ENCODE results near the gene ZNF451. TPM values are rescaled to one million over a fixed set of nuclear protein-coding genes. Genes with fewer than 3 reads are reported as not detected.
"Not testable (repeated sequence)": the region's sequence is repeated elsewhere in the genome, so short reads cannot be mapped to it uniquely, and the experiment has no call there.

The ZNF451 gene, protein sequence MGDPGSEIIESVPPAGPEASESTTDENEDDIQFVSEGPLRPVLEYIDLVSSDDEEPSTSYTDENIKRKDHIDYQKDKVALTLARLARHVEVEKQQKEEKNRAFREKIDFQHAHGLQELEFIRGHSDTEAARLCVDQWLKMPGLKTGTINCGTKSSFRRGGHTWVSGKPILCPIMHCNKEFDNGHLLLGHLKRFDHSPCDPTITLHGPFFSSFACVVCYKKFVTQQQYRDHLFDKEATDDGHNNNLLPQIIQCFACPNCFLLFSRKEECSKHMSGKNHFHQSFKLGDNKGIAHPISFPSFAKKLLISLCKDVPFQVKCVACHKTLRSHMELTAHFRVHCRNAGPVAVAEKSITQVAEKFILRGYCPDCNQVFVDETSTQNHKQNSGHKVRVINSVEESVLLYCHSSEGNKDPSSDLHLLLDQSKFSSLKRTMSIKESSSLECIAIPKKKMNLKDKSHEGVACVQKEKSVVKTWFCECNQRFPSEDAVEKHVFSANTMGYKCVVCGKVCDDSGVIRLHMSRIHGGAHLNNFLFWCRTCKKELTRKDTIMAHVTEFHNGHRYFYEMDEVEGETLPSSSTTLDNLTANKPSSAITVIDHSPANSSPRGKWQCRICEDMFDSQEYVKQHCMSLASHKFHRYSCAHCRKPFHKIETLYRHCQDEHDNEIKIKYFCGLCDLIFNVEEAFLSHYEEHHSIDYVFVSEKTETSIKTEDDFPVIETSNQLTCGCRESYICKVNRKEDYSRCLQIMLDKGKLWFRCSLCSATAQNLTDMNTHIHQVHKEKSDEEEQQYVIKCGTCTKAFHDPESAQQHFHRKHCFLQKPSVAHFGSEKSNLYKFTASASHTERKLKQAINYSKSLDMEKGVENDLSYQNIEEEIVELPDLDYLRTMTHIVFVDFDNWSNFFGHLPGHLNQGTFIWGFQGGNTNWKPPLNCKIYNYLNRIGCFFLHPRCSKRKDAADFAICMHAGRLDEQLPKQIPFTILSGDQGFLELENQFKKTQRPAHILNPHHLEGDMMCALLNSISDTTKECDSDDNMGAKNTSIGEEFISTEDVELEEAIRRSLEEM
- 25.5 TPM for total RNA-seq
- long read RNA-seq, full-length matches to known transcripts, result 14 of 23 reads
- long read RNA-seq, partial matches to known transcripts, result 1 of 23 reads
- long read RNA-seq, other reads (novel, unspliced or antisense), result 8 of 23 reads

GRCh38 chr6:57089687-57090457, at the start of gene ZNF451:
ZNF451 (plus strand) TSS chr6:57090188; CDS start chr6:57090254, 66 bp downstream.
- Histone ChIP-seq H3K4me3 (peak within 1 kb of the TSS; percentile 76), H3K36me3 (peaks cover 6% of the 10 kb centered on the region), H3K27me3 (ENCODE audit: low read depth) (no peaks in the 10 kb centered on the region), H3K4me1 (peaks cover 42% of the 10 kb centered on the region), H3K27ac (replicated peaks) (peak within 1 kb of the TSS; percentile 89), H3K9me3 (replicated peaks) (no peaks in the 10 kb centered on the region)
- peak; percentile 98 for DNase-seq
- intact Hi-C loops (cut with micrococcal nuclease), result loop anchor here (5.0 kb wide), 1 partner anchor 43 kb away; the partner anchor contains the start of gene KIAA1586
- TF ChIP-seq, protein P1, sequence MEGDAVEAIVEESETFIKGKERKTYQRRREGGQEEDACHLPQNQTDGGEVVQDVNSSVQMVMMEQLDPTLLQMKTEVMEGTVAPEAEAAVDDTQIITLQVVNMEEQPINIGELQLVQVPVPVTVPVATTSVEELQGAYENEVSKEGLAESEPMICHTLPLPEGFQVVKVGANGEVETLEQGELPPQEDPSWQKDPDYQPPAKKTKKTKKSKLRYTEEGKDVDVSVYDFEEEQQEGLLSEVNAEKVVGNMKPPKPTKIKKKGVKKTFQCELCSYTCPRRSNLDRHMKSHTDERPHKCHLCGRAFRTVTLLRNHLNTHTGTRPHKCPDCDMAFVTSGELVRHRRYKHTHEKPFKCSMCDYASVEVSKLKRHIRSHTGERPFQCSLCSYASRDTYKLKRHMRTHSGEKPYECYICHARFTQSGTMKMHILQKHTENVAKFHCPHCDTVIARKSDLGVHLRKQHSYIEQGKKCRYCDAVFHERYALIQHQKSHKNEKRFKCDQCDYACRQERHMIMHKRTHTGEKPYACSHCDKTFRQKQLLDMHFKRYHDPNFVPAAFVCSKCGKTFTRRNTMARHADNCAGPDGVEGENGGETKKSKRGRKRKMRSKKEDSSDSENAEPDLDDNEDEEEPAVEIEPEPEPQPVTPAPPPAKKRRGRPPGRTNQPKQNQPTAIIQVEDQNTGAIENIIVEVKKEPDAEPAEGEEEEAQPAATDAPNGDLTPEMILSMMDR (IDR thresholded peaks at IDR 0.05; ENCODE audit: borderline replicate concordance), result no peak

GRCh38 chr6:57044061-57044460, 45.9 kb upstream of the ZNF451 start:
- intact Hi-C loops (cut with micrococcal nuclease); H3K4me3 ChIP-seq; H3K36me3 ChIP-seq; H3K27ac ChIP-seq (replicated peaks); H3K9me3 ChIP-seq (replicated peaks); DNase-seq: not testable (repeated sequence)
- Histone ChIP-seq H3K4me1 (peaks cover 12% of the 10 kb centered on the region), H3K27me3 (ENCODE audit: low read depth) (peaks cover 24% of the 10 kb centered on the region)

- Histone ChIP-seq H3K36me3 (no peaks in the 10 kb centered on the region), H3K4me3 (no peak overlapping the region), H3K27me3 (ENCODE audit: low read depth) (peaks cover 24% of the 10 kb centered on the region), H3K9me3 (replicated peaks) (peaks cover 7% of the 10 kb centered on the region), H3K27ac (replicated peaks) (no peak overlapping the region), H3K4me1 (peaks cover 16% of the 10 kb centered on the region)
- intact Hi-C loops (cut with micrococcal nuclease), result no loop called here
- no peak for DNase-seq
- TF ChIP-seq, protein P1 (IDR thresholded peaks at IDR 0.05; ENCODE audit: borderline replicate concordance), result no peak
Measured at GRCh38 chr6:57044568-57044967, 45.4 kb upstream of the ZNF451 start.

DNA sequence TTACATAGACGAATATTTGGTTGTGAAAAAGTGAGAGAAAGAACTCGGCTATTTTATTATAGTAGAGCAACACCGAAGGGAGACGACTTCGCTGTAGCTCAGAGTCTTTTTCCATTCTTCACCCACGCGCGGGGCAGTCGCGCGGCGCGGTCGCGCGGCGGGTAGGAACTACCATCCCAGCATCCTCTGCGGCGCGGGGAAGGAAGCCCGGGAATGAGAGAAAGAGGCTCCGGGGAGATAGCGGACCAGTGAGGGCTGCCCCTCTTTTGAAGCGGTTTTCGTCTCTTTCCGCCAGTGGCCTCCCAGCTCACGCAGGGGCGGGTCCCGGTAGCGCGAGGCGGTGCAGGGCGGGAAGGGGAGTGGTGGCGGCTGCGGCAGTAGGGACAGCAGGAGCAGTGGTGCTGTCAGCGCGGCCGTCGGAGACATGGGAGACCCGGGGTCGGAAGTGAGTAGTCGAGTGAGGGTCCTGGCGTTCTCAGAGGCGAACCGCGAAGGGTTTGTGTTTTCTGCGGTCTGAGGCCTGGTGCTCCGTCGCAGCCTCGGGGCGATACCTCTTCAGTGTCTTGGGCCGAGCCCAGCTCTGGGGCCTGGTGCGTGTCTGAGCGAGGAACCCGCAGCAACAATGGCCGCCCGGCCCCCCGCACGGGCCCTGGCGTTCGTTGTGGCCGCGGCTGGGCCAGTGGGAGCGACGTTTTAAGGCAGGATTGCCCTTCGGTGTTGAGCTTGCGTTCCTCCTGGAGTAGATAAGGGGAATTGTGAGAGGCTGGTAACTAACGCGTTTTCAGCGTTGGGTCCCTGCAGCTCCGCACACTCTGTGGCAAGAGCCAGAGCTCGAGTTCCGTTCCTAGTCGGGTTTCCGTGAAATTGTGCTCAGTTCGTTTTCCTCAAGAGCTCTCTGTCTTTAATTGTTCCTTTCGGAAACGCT, 43.4 kb upstream of the ZNF451 start, which contains the start of gene KIAA1586:
KIAA1586 (plus strand) TSS at position 362 of the 925 bp plus-strand sequence; CDS start at position 425, 63 bp downstream.
- intact Hi-C loops (cut with micrococcal nuclease), result loop anchor here (5.0 kb wide), 1 partner anchor 41 kb away; no protein-coding TSS in a partner anchor
- not testable (repeated sequence) for H3K9me3 ChIP-seq (replicated peaks); H3K27me3 ChIP-seq (ENCODE audit: low read depth)
- H3K4me3 ChIP-seq, result peak within 1 kb of the TSS; percentile 73
- peaks cover 16% of the 10 kb centered on the region for H3K4me1 ChIP-seq
- H3K36me3 ChIP-seq, result peaks cover 12% of the 10 kb centered on the region
- peak; percentile 90 for DNase-seq
- H3K27ac ChIP-seq (replicated peaks), result peak within 1 kb of the TSS; percentile 74

- H3K4me3 ChIP-seq; H3K27me3 ChIP-seq (ENCODE audit: low read depth); H3K9me3 ChIP-seq (replicated peaks); H3K27ac ChIP-seq (replicated peaks); DNase-seq: not testable (repeated sequence)
- intact Hi-C loops (cut with micrococcal nuclease), result loop anchor here (5.0 kb wide), 1 partner anchor 40 kb away; no protein-coding TSS in a partner anchor
- Histone ChIP-seq H3K36me3 (peaks cover 19% of the 10 kb centered on the region), H3K4me1 (peaks cover 16% of the 10 kb centered on the region)
Measured at GRCh38 chr6:57047257-57047585, 42.8 kb upstream of the ZNF451 start.

DNA sequence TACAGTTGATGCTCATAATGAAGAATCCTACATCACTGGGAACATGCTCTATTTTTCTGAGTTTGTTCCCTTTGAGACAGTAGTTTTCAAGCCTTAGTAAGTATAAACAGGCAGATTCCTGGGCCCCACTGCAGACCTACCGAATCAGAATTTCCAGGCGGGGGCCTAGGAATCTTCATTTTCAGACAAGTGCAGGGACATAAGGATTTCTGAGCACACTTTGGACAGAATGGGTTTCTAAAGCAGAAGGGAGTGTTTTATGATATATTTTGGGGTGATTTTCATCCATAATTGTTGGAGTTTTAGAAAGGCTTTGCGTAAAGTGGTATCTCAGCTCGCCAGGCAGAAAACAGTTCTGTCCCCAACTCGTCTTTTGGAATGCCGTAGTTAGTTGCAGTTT, 42.1 kb upstream of the ZNF451 start:
- H3K27me3 ChIP-seq (ENCODE audit: low read depth); DNase-seq; H3K27ac ChIP-seq (replicated peaks); H3K4me3 ChIP-seq; H3K9me3 ChIP-seq (replicated peaks): not testable (repeated sequence)
- intact Hi-C loops (cut with micrococcal nuclease), result loop anchor here (5.0 kb wide), 1 partner anchor 39 kb away; no protein-coding TSS in a partner anchor
- Histone ChIP-seq H3K4me1 (peaks cover 16% of the 10 kb centered on the region), H3K36me3 (peaks cover 25% of the 10 kb centered on the region)
